GM19452 (cell line): ENCODE results near the gene HDAC1.

Source experiments
- ATAC-seq: cut with Tn5 transposase; IDR thresholded peaks from one replicate; pipeline ENCODE4 v1.9.1; 2021; ENCODE audit not compliant: unreplicated experiment

The HDAC1 gene

DNA sequence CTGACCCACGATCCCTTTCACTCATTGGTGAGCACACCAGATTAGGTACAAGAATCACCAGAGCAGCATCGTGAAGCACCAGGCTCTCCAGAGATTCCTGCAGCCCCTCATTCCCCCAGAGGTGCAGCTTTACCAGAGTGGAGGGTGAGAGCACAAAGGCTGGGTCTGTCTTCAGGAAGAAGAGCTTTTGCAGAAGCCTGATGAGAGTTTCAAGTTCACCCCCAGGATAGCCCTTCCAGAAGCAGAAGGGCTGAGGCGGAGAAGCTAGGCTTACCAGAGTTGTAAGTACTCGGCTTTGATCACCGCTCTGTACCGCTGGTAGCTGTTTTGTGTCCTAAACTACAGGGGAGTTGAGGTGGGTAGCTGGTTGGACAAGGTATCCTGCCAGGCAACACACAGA lies 73.6 kb downstream of the HDAC1 start:
- ATAC-seq, result no peak

DNA sequence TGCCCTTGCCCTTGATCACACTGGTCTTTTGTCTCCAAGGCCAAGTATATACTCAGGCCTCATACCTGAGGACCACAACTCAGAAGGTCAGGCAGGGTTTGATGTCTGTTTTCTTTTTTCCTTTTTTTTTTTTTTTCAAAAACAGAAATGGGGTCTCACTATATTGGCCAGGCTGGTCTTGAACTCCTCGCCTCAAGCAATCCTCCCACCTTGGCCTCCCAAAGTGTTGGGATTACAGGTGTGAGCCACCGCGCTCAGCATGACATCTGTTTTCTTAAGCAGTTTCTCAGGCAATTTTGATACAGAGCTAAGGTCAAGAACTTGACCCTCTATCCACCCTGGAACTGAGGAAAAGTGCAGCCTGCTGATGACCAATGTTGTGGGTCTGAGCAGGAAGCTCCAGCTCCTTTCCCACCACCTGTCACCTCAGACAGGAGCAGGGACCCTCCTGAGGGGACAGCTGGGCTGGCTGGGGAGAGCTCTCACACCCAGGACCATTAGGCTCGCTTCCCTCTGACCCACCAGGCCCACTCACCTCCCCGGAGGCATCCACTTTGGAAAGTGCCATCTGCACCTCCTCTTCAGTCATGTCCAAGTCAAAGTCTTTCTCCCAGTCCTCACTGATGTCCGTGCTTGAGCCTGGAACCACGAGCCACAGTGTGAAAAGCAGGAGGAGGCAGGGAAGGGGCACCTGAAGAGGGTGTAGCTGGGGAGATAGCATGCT lies 76.2 kb downstream of the HDAC1 start:
- ATAC-seq, result no peak

DNA sequence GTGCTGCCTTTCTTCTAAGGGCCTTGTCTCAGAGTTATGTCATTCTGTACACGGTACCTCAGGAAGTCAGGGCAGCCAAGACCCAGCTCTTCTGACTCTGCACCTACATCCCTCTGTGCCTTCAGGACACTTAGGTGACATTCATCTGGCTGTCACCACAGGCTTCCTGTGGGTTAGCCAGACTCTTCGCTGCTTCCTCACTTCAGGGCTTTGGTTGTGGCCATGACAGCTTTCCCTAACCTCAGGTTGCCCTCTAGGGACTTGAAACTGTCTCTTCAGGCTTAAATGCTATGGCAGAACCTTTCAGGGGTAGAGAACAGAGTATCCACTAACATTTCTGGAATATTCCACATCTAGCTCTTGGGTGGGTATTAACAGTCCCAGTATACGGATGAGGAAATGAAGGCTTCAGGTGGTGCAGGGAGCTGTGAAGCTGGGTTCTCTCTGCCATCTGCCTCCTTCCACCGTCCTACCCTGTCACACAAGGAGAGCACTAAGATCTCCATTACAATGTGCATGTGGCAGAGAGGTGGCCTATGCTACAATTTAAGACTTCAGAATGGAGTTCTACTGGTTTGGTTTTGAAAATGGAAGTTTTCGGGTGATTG lies 80.4 kb downstream of the HDAC1 start:
- ATAC-seq, result no peak

DNA sequence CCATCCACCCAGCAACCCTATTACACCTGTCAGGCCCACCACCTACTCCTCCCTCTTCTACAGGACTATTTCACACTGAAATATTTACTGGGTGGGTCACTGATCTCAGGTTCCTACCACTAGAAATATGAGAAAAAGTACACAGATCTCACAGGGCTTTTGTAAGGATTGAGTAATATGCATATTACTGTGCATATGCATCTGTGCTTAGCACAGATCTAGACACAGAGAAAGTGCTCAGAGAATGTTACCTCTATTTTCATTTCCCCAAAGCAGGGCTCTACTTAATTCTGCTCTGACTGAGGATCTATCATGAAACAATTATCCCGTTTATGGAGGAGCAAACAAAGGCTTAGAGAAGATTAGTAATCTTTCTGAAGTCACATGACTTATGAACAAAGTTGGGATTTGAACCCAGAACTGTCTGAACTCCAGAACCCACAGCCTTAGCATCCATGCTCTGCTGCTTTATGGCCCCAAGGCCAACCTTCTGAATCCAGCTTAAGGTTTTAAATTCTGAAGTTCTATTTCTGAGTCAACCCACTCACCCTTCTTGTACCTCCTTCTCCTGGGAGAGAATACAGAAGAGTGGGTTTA lies 82.2 kb downstream of the HDAC1 start:
- ATAC-seq, result no peak

DNA sequence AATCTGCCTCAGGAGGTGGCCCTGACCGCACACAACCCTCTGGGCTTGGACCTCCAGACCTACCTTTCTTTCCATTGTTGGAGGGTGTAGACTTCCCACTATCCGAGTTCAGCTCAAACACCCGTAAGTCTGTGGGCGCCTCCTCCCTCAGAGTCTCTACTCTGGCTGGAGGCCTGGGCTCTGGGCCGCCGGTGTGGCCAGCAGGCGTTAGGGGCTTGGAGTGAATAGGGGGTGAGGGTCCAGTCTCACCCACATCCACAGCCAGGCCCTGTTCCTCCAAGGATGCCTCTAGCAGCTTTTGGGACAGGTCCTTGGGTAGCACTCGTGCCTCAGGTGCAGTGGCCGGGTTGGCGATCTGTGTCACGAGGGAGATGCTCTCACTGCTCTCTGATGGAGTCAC lies 84.3 kb downstream of the HDAC1 start:
- no peak for ATAC-seq

DNA sequence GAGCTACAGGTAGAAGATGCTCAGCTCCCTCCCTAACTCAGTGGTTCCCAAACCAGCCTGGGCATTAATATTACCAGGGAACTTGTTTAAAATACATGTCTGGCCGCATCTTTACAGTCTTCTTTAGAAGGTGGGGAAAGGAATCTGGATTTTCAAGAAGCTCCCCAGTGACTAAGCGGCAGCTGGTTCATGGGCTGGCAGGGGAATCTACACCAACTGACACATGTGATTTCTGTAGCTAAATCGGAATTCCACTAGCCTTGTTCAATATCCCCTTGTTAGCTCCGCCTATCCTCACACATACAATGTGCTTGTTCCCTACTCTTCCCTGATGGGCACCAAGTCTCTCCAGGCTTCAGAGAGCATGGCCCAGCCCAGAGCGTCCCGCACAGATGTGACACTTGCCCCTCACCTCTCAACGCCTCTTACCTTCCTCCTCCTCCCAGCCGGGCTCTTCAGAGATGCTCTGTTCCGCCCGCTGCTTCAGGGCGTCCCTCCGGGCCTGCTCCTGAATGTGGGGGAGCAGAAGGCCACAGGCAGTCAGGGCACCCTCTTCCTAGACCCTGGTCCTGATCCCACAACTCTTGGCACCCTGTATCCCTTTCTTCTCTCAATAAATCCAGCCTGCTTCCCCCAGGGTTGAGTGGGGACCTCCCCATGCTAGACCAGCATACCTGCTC lies 85.8 kb downstream of the HDAC1 start:
- no peak for ATAC-seq

DNA sequence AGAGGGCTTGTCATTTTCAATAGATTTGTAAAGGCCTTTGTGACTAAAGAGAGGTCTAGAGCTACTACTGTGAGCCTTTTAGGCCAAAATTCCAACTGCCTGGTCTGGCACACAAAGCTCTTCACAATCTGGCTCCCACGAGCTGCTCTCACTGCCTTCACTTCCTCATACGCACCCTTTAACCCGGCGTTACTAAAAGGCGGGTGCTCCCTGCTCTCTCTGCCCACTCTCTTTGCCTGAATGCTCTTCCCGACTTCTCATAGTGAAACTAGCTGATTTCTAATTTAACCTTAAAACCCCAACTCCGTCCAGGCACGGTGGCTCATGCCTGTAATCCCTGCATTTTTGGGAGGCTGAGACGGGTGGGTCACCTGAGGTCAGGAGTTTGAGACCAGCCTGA lies 88.2 kb downstream of the HDAC1 start:
- ATAC-seq, result no peak
